Measurements from ENCODE around the gene CDKN2AIP. TPM values are rescaled to one million over a fixed set of nuclear protein-coding genes. Genes with fewer than 3 reads are reported as not detected.

CDKN2AIP gene
- total and polyA plus RNA-seq, 10 donors = 11.6 to 27.9 (median 17.8) TPM

DNA sequence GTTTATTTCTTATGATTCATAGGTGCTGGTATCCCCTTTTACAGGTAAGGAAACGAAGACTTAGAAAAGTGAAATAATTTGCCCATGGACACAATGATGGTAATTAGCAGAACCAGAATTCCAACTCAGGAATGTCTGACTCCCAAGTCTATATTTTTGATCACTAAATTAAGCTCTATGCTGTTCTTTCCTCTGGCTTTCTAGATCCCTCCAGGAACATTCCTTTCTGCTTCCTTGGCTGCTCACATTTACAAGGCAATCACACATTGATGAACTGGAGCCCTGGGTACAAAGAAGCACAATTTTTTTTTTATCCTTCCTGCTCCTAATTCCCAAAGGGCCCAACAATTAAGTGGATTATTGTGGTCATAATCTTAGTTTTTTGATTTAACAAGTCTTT lies 7.0 kb upstream of the CDKN2AIP start:
- no peak for DNase-seq
- no peaks in the 10 kb centered on the region for H3K9me3 ChIP-seq
- H3K27me3 ChIP-seq (replicated peaks in 1 of 7) = no peaks in the 10 kb centered on the region
- 87 to 95% (median 91%) methylated on average over 1 of the region's 1 CpG for WGBS, 5 donors
- H3K4me3 ChIP-seq = no peak overlapping the region
- no peak for TF ChIP-seq POLR2AphosphoS5 (IDR thresholded peaks at IDR 0.05)
- H3K4me1 ChIP-seq = peaks cover 0 to under 1% (median 0%) of the 10 kb centered on the region in 6 donors
- intact Hi-C loops (cut with DNase I; ENCODE audit: low total_unique reads) = no loop called here
- no peaks in the 10 kb centered on the region for H3K36me3 ChIP-seq
- no peak overlapping the region for H3K27ac ChIP-seq

DNA sequence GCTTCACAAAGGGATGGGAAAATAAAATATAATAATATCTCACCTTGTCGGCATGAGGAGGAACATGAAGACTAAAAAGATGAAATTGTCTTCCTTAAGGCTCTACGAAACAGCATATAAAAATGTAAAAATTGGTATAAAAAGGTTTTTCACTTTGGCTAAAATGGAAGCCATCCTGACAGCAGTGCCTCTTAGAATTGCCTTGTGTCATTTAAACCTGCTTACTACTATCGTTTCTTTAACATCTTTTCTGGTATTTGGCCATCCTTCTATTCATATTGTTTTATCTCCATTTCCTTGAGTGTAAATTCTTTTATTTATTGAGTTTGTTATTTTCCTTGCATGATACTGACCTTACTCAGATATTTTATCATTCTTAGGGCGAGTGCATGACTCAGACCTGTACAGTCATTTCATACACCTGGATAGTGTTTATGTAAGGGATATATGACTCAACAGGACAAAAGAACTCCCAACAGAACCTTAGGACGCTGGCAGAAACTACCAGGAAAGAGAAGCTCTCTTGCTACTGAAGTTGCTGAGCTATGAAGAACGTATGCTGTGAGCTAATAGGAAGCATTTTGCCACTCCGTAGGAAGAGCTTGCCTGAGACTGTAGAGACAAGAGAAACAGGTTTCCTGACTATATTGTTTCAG lies 5.8 kb upstream of the CDKN2AIP start:
- H3K27me3 ChIP-seq (replicated peaks in 1 of 7) = no peaks in the 10 kb centered on the region
- intact Hi-C loops (cut with DNase I; ENCODE audit: low total_unique reads) = no loop called here
- WGBS, 5 donors = 72 to 80% (median 74%) methylated on average over 7 of the region's 7 CpGs
- TF ChIP-seq, protein P1, sequence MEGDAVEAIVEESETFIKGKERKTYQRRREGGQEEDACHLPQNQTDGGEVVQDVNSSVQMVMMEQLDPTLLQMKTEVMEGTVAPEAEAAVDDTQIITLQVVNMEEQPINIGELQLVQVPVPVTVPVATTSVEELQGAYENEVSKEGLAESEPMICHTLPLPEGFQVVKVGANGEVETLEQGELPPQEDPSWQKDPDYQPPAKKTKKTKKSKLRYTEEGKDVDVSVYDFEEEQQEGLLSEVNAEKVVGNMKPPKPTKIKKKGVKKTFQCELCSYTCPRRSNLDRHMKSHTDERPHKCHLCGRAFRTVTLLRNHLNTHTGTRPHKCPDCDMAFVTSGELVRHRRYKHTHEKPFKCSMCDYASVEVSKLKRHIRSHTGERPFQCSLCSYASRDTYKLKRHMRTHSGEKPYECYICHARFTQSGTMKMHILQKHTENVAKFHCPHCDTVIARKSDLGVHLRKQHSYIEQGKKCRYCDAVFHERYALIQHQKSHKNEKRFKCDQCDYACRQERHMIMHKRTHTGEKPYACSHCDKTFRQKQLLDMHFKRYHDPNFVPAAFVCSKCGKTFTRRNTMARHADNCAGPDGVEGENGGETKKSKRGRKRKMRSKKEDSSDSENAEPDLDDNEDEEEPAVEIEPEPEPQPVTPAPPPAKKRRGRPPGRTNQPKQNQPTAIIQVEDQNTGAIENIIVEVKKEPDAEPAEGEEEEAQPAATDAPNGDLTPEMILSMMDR (IDR thresholded peaks at IDR 0.05 in 8 of 11, conservative IDR thresholded peaks at IDR 0.05 in 3 of 11) = no peak
- no peak for TF ChIP-seq POLR2A (IDR thresholded peaks at IDR 0.05)
- no peak for TF ChIP-seq POLR2AphosphoS5 (IDR thresholded peaks at IDR 0.05)
- no peak for DNase-seq
- H3K9me3 ChIP-seq = no peaks in the 10 kb centered on the region
- H3K4me3 ChIP-seq = no peak overlapping the region
- peaks cover 0 to 12% (median 8%) of the 10 kb centered on the region in 6 donors for H3K4me1 ChIP-seq
- no peak overlapping the region for H3K27ac ChIP-seq
- H3K36me3 ChIP-seq = no peaks in the 10 kb centered on the region

DNA sequence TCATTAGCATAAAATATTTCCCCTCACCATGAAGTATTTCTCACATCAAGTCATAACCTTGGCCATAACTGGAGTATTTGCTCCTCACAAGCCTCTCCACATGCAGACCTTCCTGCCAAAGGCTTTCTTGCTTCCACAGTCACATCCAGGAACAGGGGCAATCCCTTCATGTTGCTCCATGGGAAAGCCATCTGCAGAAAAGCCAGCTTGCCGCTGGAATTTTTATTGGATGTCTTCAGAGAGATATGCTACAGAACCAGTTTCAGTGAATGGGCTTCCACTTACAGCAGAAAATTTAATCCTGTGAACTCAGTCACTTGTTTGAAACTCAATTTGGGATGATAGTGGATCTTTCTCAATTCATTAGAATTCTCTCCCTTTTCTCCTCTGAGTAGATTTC lies 3.2 kb upstream of the CDKN2AIP start:
- TF ChIP-seq, protein P1 (IDR thresholded peaks at IDR 0.05 in 8 of 11, conservative IDR thresholded peaks at IDR 0.05 in 3 of 11) = no peak
- no peak for TF ChIP-seq POLR2AphosphoS5 (IDR thresholded peaks at IDR 0.05)
- TF ChIP-seq POLR2A (IDR thresholded peaks at IDR 0.05) = no peak
- Histone ChIP-seq H3K36me3 (peaks cover 0 to 6% (median 4%) of the 10 kb centered on the region in 6 donors), H3K27ac (no peak overlapping the region), H3K27me3 (replicated peaks in 1 of 7) (no peaks in the 10 kb centered on the region), H3K4me1 (peaks cover 9 to 28% (median 22%) of the 10 kb centered on the region in 6 donors), H3K9me3 (no peaks in the 10 kb centered on the region), H3K4me3 (no peak overlapping the region)
- intact Hi-C loops (cut with DNase I; ENCODE audit: low total_unique reads) = loop anchor here (10.0 kb wide), 1 partner anchor 64 kb away; the partner anchor contains the start of gene ING2
- 77 to 96% (median 93%) methylated on average over 1 of the region's 1 CpG for WGBS, 5 donors
- no peak for DNase-seq

DNA sequence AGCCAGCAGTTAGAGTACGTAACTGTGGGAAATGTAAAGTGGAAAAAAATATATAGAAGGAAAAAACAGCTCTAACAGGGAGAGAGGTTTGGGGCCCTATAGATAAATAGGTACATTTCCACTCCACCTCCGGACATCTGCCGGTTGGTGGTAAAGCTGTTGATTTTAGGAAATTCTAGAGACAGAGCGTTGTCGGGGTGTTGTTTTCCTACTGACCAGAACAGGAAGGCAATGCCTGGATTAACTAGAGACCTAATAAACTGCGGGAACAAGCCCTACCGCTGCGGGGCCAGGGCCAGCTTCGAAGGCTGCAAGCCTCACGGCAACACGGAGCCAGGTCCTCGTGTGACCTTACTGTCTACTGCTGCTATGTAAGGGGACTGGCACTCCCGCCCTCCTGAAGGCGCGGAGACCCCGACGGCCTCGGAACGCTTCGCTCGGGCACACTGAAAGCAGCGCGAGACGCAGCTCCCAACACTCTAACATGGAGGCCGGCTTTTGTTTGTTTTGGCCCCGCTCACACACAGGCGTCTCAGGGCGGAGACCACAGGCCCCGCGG lies 702 bp upstream of the CDKN2AIP start:
- intact Hi-C loops (cut with DNase I; ENCODE audit: low total_unique reads) = loop anchor here (10.0 kb wide), 1 partner anchor 61 kb away; the partner anchor contains the start of gene ING2
- WGBS, 5 donors = 0 to 2% (median 1%) methylated on average over 11 to 30 of the region's 30 CpGs
- H3K27me3 ChIP-seq (replicated peaks in 1 of 7) = no peaks in the 10 kb centered on the region
- peak overlapping the region; percentile 93 to 99 (median 96) for H3K27ac ChIP-seq
- peaks cover 0 to 30% (median 26%) of the 10 kb centered on the region in 6 donors for H3K36me3 ChIP-seq
- TF ChIP-seq POLR2A (IDR thresholded peaks at IDR 0.05) = no peak
- TF ChIP-seq, protein P1 (IDR thresholded peaks at IDR 0.05 in 8 of 11, conservative IDR thresholded peaks at IDR 0.05 in 3 of 11) = peak in 1 of 11 experiments; percentile 10
- H3K4me1 ChIP-seq = peaks cover 34 to 52% (median 47%) of the 10 kb centered on the region in 6 donors
- H3K4me3 ChIP-seq = peak overlapping the region; percentile 76 to 99 (median 89)
- DNase-seq = no peak
- H3K9me3 ChIP-seq = no peaks in the 10 kb centered on the region

Data from spleen (tissue), 11 donors.